Measurements from ENCODE around the gene MAP3K13.
"Not testable (repeated sequence)": the region's sequence is repeated elsewhere in the genome, so short reads cannot be mapped to it uniquely, and the experiment has no call there.

MAP3K13 gene

GRCh38 chr3:185469542-185469941 lies 106.6 kb downstream of the MAP3K13 start:
- TF ChIP-seq, protein P1, sequence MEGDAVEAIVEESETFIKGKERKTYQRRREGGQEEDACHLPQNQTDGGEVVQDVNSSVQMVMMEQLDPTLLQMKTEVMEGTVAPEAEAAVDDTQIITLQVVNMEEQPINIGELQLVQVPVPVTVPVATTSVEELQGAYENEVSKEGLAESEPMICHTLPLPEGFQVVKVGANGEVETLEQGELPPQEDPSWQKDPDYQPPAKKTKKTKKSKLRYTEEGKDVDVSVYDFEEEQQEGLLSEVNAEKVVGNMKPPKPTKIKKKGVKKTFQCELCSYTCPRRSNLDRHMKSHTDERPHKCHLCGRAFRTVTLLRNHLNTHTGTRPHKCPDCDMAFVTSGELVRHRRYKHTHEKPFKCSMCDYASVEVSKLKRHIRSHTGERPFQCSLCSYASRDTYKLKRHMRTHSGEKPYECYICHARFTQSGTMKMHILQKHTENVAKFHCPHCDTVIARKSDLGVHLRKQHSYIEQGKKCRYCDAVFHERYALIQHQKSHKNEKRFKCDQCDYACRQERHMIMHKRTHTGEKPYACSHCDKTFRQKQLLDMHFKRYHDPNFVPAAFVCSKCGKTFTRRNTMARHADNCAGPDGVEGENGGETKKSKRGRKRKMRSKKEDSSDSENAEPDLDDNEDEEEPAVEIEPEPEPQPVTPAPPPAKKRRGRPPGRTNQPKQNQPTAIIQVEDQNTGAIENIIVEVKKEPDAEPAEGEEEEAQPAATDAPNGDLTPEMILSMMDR (conservative IDR thresholded peaks at IDR 0.05), result no peak

DNA sequence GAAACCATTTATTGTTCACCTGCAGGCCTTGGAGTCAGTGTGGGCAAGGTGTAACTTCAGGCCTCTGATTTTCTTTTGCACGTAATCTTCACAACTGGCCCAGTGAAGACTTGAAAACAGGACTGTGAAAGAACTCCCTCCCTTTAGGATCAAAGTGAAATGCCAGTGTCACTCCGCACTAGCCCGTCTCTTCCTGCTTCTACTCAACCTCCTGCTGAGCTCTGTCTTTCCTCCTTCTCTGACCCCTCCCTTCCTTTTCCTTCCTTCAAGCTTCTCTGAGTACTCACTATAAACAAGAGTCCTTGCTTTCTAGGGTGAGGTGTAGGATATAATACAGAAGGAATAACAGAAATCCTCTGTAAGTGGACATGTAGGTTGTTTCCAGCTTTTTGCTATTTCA lies 107.4 kb downstream of the MAP3K13 start:
- TF ChIP-seq, protein P1 (conservative IDR thresholded peaks at IDR 0.05), result no peak
- H3K27ac ChIP-seq, result no peak overlapping the region

More at GRCh38 chr3:185469542-185469941, 106.6 kb downstream of the MAP3K13 start:
- no peak overlapping the region for H3K27ac ChIP-seq

DNA sequence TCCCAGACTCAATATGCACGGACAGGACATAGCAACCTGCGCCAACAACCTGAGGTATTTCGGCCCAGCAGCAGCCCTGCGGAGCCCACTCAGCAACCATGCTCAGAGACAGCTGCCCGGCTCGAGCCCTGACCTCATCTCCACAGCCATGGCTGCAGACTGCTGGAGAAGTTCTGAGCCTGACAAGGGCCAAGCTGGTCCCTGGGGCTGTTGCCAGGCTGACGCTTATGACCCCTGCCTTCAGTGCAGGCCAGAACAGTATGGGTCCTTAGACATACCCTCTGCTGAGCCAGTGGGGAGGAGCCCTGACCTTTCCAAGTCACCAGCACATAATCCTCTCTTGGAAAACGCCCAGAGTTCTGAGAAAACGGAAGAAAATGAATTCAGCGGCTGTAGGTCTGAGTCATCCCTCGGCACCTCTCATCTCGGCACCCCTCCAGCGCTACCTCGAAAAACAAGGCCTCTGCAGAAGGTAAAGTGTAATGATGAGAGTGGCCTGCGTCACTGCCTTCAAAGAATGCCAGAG lies 110.4 kb downstream of the MAP3K13 start:
- H3K27ac ChIP-seq, result no peak overlapping the region
- TF ChIP-seq, protein P1 (conservative IDR thresholded peaks at IDR 0.05), result no peak

DNA sequence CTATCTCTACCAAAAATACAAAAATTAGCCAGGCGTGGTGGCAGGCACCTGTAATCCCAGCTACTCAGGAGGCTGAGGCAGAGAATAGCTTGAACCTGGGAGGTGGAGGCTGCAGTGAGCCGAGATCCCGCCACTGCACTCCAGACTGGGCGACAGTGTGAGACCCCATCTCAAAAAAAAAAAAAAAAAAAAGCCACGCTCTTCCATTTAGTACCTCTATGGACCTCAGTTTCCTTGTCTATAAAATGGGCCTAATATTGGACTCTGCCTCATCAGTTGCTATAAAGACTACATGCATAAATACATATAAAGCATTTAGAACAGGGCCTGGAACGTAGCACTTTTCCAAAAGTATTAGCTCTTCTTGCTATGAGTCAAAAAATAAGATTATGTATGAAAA lies 112.0 kb downstream of the MAP3K13 start:
- H3K27ac ChIP-seq, result not testable (repeated sequence)

- H3K27ac ChIP-seq, result no peak overlapping the region
- TF ChIP-seq, protein P1 (conservative IDR thresholded peaks at IDR 0.05), result no peak
These were observed 114.4 kb downstream of the MAP3K13 start for GRCh38 chr3:185477316-185477715.

- no peak overlapping the region for H3K27ac ChIP-seq
- TF ChIP-seq, protein P1 (conservative IDR thresholded peaks at IDR 0.05), result no peak
These were observed 116.5 kb downstream of the MAP3K13 start for GRCh38 chr3:185479373-185479945.

DNA sequence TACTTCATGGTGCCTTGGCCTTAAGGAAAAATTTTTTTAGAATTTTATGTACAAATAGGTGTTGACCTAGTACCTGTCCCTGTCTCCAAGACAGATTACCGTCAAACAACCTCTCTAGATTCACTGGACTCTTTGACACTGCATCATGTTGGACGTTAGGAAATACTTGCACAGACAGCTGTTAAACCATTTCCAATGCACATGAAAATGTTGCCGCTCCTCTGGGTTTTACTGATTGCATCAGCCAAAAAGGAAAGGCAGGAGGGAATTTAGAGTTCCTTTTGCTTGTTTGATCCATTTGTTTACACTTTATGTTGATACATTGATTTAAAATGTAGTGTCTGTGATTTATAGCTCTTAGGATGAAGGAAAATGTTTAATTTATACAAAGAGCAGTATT lies 121.4 kb downstream of the MAP3K13 start:
- TF ChIP-seq, protein P1 (conservative IDR thresholded peaks at IDR 0.05), result no peak
- no peak overlapping the region for H3K27ac ChIP-seq

DNA sequence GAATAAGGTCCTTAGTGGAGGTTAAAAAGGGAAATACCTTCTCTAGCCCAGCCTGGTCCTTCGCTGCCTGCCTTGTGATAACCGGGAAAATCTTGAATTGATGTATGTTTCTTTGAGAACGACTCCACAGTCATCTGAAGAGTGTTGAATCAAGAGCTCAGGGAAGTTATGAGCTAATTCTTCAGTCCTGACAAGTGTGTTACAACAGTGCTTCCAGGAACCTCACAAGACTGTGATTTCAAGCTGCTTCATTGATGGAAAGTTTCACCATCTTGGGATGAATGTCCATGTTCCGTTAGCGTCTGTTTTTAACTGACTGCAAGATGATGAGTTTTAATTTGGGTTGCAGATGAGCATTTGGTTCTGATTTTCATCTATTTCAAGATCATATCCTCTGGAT lies 123.5 kb downstream of the MAP3K13 start:
- no peak overlapping the region for H3K27ac ChIP-seq
- TF ChIP-seq, protein P1 (conservative IDR thresholded peaks at IDR 0.05), result no peak
